Activated T-helper 1 cell treated with anti-CD3 and anti-CD28 coated beads, Interleukin-2, amount 50 U/mL, for 16 hours (primary cell): ENCODE results near the gene TNFRSF19.

ENCODE experiments used
- DNase-seq, 2 donors: peaks; one replicate each; pipeline ENCODE4 v3.0.0-alpha.2; 2020; ENCODE audit warnings: low read depth in 1 of 2, low spot score in 1 of 2

The TNFRSF19 gene

DNA sequence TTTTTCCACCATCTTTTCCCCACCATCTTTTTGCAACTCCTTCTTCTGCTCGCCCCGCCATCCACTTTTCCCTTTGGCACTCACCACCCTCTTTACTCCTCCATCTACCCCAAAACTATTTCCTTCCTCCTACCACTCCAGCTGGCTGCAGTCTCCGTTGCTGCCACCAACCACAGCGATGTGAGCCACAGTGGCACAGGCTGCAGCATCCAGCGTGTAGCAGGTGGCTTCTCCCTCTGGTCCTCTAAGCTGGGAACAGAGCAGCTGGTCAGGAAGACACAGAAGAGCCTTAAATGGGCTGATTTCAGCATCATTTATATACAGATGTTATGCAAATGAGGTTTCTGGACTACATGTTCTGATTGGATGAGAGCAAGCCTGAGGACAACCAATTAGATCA is 144.5 kb downstream of the TNFRSF19 start:
- no peak for DNase-seq

DNA sequence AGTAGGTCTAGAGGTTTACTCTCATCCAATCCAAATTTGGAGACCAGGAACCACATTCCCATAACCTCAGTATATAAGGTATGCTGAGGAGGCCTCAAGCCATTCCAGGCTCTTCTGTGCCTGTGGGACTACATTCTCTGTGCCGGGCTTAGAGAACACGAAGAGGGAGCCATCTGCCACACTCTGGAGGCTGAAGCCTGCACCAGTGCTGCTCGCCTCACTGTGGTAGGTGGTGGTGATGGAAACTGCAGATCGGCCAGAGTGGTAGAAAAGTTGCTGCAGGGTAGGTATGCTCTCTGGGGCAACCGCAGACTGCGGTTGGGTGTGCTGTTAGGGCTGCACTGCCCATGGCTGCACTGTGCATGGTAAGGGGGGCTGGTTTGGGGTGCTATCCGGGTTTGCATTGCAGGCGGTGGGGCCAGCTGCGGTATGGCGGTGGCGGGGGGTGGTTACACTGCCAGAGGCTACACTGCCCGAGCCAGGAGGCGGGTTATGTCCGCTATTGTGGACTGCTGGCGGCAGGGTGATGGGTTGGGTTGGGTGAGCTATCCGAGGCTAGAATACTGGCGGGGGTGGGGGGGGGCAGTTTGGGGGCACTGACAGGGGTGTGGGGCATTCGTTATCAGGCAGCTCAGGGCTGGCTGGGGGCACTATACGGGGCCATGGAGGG is 145.0 kb downstream of the TNFRSF19 start:
- DNase-seq: no peak

DNA sequence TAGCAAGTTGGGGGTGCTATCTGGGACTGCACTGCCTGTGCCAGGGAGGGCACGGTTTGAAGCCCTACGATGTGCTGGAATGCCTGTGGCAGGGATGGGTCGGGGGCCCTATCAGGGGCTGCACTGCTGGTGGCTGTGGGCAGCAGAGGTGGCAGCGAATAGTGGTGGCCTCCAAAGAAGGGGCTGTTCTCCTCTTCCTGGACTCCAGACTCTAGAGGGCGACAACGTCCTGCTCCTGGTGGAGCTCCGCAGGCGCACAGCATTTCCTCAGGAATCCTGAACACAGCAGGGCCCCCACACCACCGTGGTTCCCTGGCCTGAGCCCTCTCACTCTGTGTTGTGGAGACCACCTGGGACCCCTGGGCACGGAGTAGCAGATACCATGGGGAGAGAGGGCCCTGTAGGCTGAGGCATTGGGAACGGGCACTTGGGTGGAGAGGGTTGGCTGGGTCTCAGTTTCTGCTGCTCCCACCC is 145.6 kb downstream of the TNFRSF19 start:
- DNase-seq: no peak

DNA sequence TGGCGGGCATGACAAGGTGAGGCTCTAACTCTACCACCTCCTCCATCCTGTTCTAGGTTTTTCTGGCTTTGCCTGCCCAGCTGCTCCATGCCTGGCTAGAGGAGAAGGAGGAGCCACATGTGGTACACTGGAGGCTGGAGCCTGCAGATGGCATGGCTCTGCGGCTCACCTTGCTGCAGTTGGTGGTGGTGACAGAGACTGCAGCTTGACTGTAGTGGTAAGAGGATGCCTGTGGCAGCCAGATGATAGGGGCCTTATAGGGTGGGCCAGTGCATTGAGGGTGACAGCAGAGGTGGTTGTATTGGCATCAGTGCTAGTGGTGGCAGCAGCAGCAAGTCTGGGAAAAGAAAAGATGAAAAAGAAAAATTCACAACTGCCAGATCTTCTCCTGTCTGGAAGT is 146.2 kb downstream of the TNFRSF19 start:
- no peak for DNase-seq

DNA sequence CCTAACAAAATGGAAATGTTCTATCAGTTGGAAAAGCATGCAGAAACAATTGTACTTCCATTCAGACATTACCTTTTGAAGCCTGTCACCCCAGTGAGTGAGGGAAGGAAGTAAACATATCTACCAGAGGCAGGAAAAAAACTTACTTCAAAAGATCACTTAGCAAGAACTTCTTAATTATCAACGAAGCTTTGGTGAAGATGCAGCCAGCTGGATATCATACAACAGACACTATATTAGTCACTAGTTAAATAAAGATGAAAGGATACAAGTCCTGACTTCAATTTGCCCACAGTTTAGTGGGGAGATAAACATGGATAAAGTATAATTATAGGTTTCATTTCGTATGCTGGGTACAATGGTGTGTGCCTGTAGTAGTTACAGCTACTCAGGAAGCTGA is 148.8 kb downstream of the TNFRSF19 start:
- DNase-seq: no peak

DNA sequence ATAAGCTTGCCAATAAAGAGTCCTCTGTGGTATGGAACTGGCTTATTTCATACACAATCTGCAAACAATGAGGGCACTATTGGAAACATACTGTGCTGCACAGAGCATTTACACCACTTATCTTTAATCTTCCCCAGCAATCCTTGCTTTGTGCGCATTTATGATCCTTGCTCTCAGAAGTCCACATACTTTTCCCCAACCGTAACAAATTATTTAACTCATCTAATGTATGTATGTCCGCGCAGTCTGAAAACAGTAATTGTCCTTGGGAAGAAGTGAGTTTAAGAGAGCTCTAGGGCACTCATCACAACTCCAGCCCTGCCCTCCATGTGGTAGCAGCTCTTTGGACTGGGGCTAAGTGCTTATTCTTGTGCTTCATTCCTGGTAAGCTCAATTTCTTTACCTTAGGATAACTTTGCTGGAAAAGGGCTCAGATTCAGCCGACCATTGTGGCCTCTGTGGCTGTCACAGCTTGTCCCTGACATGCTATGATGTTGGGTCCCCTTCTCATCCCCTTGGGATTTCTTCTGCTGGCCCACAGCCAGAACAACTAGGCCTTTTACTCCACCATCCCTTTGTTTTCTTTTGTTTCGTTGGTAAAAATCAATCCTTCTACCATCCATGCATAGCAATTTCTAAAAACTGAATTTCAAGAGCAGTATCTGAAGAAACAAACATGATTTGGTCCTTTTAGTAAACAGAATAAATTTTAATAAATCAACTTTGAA is 152.7 kb downstream of the TNFRSF19 start:
- no peak for DNase-seq

DNA sequence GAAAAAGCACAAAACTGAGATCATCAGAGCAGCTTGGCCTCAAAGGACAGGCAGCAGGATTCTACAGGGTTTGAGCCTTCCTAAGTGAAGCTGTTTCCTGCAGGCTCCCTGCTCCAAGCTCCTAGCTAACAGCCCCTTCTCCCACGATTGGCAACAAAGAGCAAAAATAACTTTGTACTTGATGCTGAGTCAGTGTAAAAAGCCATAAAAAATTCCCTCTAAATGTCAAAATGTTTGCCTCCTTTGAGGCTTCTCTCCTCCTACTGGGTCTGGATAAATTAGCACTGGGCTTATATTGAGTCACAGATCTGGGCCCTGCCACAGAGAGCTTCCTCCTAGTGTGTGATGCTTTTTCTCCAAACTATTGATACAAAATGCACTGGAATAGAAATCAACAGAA is 153.3 kb downstream of the TNFRSF19 start:
- no peak for DNase-seq

DNA sequence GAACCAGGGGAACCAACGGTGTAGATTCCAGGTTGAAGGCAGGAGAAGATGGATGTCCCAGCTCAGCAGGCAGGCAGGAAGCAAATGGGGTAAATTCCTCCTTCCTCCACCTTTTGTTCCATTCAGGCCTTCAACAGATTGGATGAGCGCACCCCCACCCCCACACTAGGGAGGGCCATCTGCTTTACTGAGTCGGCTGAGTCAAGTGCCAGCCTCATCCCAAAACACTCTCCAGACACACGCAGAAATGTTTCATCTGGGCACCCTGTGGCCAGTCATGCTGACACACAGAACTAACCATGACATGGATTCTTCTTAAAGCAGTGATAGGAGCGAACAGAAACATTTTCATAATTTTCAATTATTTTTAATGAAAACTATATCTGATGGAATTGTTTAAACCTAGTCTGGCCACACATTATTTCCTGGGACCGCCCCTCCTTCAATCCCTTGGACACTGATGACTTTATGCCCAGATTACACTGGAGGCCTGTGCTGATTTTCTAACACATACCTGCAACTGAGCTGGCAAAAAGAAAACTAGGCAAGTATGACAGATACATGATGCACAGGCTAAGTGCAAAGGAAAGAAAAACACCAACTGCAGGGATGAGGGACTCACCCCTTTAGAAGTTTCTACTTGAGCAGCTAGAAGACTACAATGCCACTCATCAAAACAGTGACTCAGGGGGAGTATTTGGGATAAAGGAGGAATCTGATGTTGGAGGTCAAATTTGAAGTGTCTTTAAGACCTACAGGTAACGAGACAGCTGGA is 154.2 kb downstream of the TNFRSF19 start:
- no peak for DNase-seq
